T-helper 2 cell (primary cell): ENCODE data around the gene APOBEC3F.
"Not testable (repeated sequence)": the region's sequence is repeated elsewhere in the genome, so short reads cannot be mapped to it uniquely, and the experiment has no call there.

Experiments
- DNase-seq, 5 experiments: peaks; one replicate each; pipeline versions ENCODE4 v3.0.0 to v3.0.0-alpha.2; 2012 to 2022

Gene APOBEC3F

GRCh38 chr22:39076155-39077025 is 35.7 kb downstream of the APOBEC3F start:
- DNase-seq = not testable (repeated sequence)

GRCh38 chr22:39077026-39077840 is 36.6 kb downstream of the APOBEC3F start, which contains the start of gene APOBEC3G:
APOBEC3G (plus strand) TSS chr22:39077275; CDS start chr22:39077362, 87 bp downstream.
- DNase-seq = peak in 4 of 5 experiments; percentile 14 to 82 (median 58)

GRCh38 chr22:39077912-39078311 is 37.2 kb downstream of the APOBEC3F start:
- DNase-seq = not testable (repeated sequence)

- no peak for DNase-seq
Observed at GRCh38 chr22:39078329-39078728, 37.7 kb downstream of the APOBEC3F start.

GRCh38 chr22:39079054-39079637 is 38.5 kb downstream of the APOBEC3F start:
- not testable (repeated sequence) for DNase-seq

GRCh38 chr22:39080052-39080762 is 39.5 kb downstream of the APOBEC3F start:
- DNase-seq = peak in 1 of 5 experiments; percentile 82

GRCh38 chr22:39081016-39081415 is 40.4 kb downstream of the APOBEC3F start:
- no peak for DNase-seq

- no peak for DNase-seq
Observed at GRCh38 chr22:39081598-39081997, 40.9 kb downstream of the APOBEC3F start.

GRCh38 chr22:39083212-39084165 is 42.8 kb downstream of the APOBEC3F start:
- no peak for DNase-seq

GRCh38 chr22:39084666-39085065 is 44.0 kb downstream of the APOBEC3F start:
- no peak for DNase-seq

GRCh38 chr22:39087098-39087497 is 46.4 kb downstream of the APOBEC3F start:
- no peak for DNase-seq

GRCh38 chr22:39087881-39088684 is 47.4 kb downstream of the APOBEC3F start:
- DNase-seq = peak in 1 of 5 experiments; percentile 51

GRCh38 chr22:39088685-39089032 is 48.0 kb downstream of the APOBEC3F start:
- DNase-seq = no peak

GRCh38 chr22:39089928-39090327 is 49.3 kb downstream of the APOBEC3F start:
- no peak for DNase-seq

- peak; percentile 55 to 99 (median 75) for DNase-seq
Observed at GRCh38 chr22:39090426-39091064, 49.9 kb downstream of the APOBEC3F start.

GRCh38 chr22:39091126-39092081 is 50.7 kb downstream of the APOBEC3F start:
- DNase-seq = peak in 1 of 5 experiments; percentile 15

- DNase-seq = peak in 1 of 5 experiments; percentile 57
Observed at GRCh38 chr22:39092111-39092862, 51.6 kb downstream of the APOBEC3F start.
